HuH-7 (cell line): ENCODE results near the gene CYTIP.
"Not testable (repeated sequence)": the region's sequence is repeated elsewhere in the genome, so short reads cannot be mapped to it uniquely, and the experiment has no call there.

Experiments
- DNase-seq: peaks from one replicate; pipeline ENCODE4 v3.0.0; 2011; ENCODE audit warnings: low spot score

CYTIP gene

GRCh38 chr2:157368508-157368907, 75.4 kb downstream of the CYTIP start:
- DNase-seq, result not testable (repeated sequence)

DNA sequence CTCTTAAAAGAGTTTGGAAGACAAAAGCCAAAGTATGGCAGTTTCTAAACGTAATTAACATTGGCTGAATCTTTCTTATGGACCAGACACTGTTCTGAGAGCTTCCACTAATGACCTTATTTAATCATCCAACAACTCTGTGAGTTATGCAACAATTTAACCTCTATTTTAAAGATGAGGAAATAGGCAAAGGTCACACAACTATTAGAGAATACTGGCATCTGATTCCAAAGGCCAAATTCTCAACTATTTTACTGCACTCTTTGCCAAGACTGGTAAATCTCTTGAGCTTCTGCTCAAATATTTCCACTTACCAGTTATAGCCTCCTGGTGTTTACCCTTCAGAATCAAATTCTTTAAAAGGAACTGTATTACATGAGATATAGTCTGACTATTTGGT, 76.2 kb downstream of the CYTIP start:
- no peak for DNase-seq
